A549 (cell line): ENCODE measurements around the gene PCDHGA11. TPM values are rescaled to one million over a fixed set of nuclear protein-coding genes. Genes with fewer than 3 reads are reported as not detected.

Experiments
- ATAC-seq, 2 experiments: fragments of 200-7000 bp in 1 of 2; fragments of >200 bp in 1 of 2; cut with Nextera tagmentation in 1 of 2; cut with Tn5 transposase in 1 of 2; 3 replicates each; pipeline versions ENCODE4 v1.8.0 to v1.9.1; 2018 to 2020; ENCODE audit warnings: mild to moderate bottlenecking in 1 of 2, moderate library complexity in 1 of 2
- CTCF ChIA-PET: fragments of 300-600 bp; sonication (Branson Sonifier 250); formaldehyde crosslinking; extraction: SDS; loops from one replicate; lab custom pipeline; 2021; ENCODE audit warnings: antibody characterized with exemption, inconsistent platforms; lab: Yijun Ruan, JAX
- POLR2A ChIA-PET: fragments of 350-600 bp; formaldehyde crosslinking; extraction: SDS; loops from one replicate; lab custom pipeline; 2021; ENCODE audit warnings: antibody characterized with exemption, inconsistent platforms; lab: Yijun Ruan, JAX
- DNase-seq, 2 experiments: peaks; one replicate each; pipeline versions ENCODE4 v3.0.0 to v3.0.0-alpha.2; 2011 to 2016; ENCODE audit warnings: low read depth in 1 of 2, low spot score in 1 of 2
- FAIRE-seq: peaks from 2 replicates; lab custom pipeline; 2011; peaks lifted over from hg19 to GRCh38; lab: Jason Lieb, UNC
- H3K27ac ChIP-seq, 2 experiments: fragments of >200 bp; sonication (Bioruptor Twin); formaldehyde crosslinking; 3 replicates each; pipeline ENCODE4 v1.5.1; 2016 to 2017
- H3K4me1 ChIP-seq: fragments of >200 bp; sonication (Bioruptor Twin); formaldehyde crosslinking; 3 replicates; pipeline ENCODE4 v1.6.1; 2016
- H3K4me2 ChIP-seq: fragments of >200 bp; sonication (Bioruptor Twin); formaldehyde crosslinking; 3 replicates; pipeline ENCODE4 v1.6.1; 2016
- H3K4me3 ChIP-seq: fragments of >200 bp; sonication (Bioruptor Twin); formaldehyde crosslinking; 3 replicates; pipeline ENCODE4 v1.5.1; 2016
- H3K9me3 ChIP-seq: fragments of >200 bp; sonication (Bioruptor Twin); formaldehyde crosslinking; 3 replicates; pipeline ENCODE4 v1.6.1; 2016
- BHLHE40 ChIP-seq: IDR thresholded peaks from 2 replicates; pipeline ENCODE4 v1.6.1; 2012; ENCODE audit warnings: low read depth, low read length, inconsistent platforms
- CBX2 ChIP-seq: fragments of 200-600 bp; sonication (generic); IDR thresholded peaks from 2 replicates; pipeline ENCODE4 v1.6.1; 2016; ENCODE audit warnings: low read depth, mild to moderate bottlenecking, borderline replicate concordance
- CHD4 ChIP-seq: fragments of 200-600 bp; sonication (generic); IDR thresholded peaks from 2 replicates; pipeline ENCODE4 v1.6.1; 2016; ENCODE audit warnings: antibody characterized with exemption, mild to moderate bottlenecking, borderline replicate concordance
- EHF ChIP-seq: fragments of 250-450 bp; sonication (Bioruptor Pico); IDR thresholded peaks from 2 replicates; pipeline ENCODE4 v1.5.0; 2020; ENCODE audit warnings: mild to moderate bottlenecking
- EP300 ChIP-seq, 2 experiments: fragments of >200 bp; sonication (Bioruptor Twin); formaldehyde crosslinking; IDR thresholded peaks; 2 replicates in 1 of 2; 3 replicates in 1 of 2; pipeline ENCODE4 v1.6.1; 2016 to 2017
- HOXB13 ChIP-seq: fragments of 250-450 bp; sonication (Bioruptor Pico); IDR thresholded peaks from 2 replicates; pipeline ENCODE4 v1.5.0; 2020; ENCODE audit warnings: low read depth, mild to moderate bottlenecking, moderate library complexity
- HOXB5 ChIP-seq: fragments of 250-450 bp; sonication (Bioruptor Pico); IDR thresholded peaks from 2 replicates; pipeline ENCODE4 v1.5.0; 2020; ENCODE audit warnings: mild to moderate bottlenecking, moderate library complexity
- JUN ChIP-seq, 2 experiments: fragments of >200 bp; sonication (Bioruptor Twin); formaldehyde crosslinking; IDR thresholded peaks; 2 replicates in 1 of 2; 3 replicates in 1 of 2; pipeline ENCODE4 v1.6.1; 2016 to 2017
- KDM1A ChIP-seq: fragments of 200-600 bp; sonication (generic); IDR thresholded peaks from 2 replicates; pipeline ENCODE4 v1.6.1; 2016; ENCODE audit warnings: low read depth, mild to moderate bottlenecking
- MAZ ChIP-seq: fragments of 150-350 bp; IDR thresholded peaks from 2 replicates; pipeline ENCODE4 v1.6.1; 2014; ENCODE audit warnings: antibody characterized with exemption, low read depth, low read length, borderline replicate concordance
- PHF8 ChIP-seq: fragments of 200-600 bp; sonication (generic); IDR thresholded peaks from 2 replicates; pipeline ENCODE4 v1.6.1; 2016; ENCODE audit warnings: low read depth, mild to moderate bottlenecking, antibody characterized with exemption, moderate library complexity, borderline replicate concordance
- RAD21 ChIP-seq, 2 experiments: fragments of >200 bp in 1 of 2; sonication (Bioruptor Twin) in 1 of 2; formaldehyde crosslinking in 1 of 2; IDR thresholded peaks in 1 of 2; conservative IDR thresholded peaks in 1 of 2; 2 replicates in 1 of 2; 3 replicates in 1 of 2; pipeline ENCODE4 v1.6.1; 2012 to 2018; ENCODE audit warnings: inconsistent platforms in 1 of 2
- RARB ChIP-seq: fragments of 250-450 bp; sonication (Bioruptor Pico); IDR thresholded peaks from 2 replicates; pipeline ENCODE4 v1.8.0; 2021; ENCODE audit warnings: mild to moderate bottlenecking, moderate library complexity
- SREBF2 ChIP-seq: fragments of 450-650 bp; IDR thresholded peaks from 2 replicates; pipeline ENCODE4 v1.6.1; 2014; ENCODE audit warnings: mild to moderate bottlenecking, moderate library complexity
- TP53 ChIP-seq: fragments of 250-450 bp; sonication (Bioruptor Pico); IDR thresholded peaks from 2 replicates; pipeline ENCODE4 v1.5.0; 2021; ENCODE audit warnings: mild to moderate bottlenecking, moderate library complexity
- ZFP36 ChIP-seq: fragments of 450-650 bp; IDR thresholded peaks from 2 replicates; pipeline ENCODE4 v1.6.1; 2014; ENCODE audit warnings: borderline replicate concordance; ENCODE audit not compliant: partially characterized antibody
- WGBS: methylation state at CpG from one replicate; pipeline ENCODE4 v1.1.6; 2017; ENCODE audit errors: missing lambda C conversion rate; 5-methylcytosine and 5-hydroxymethylcytosine counted together
- polyA minus RNA-seq: library from RNA; depleted of rRNA, polyadenylated mRNA; stranded (reverse); fragments of >200 nt; gene quantifications from 2 replicates; pipeline ENCODE4 v1.2.3, GENCODE V29; 2011; rRNA and poly(A)+ RNA removed
- polyA plus RNA-seq, 4 experiments: library from polyadenylated mRNA; depleted of rRNA in 3 of 4; stranded (reverse); fragments of >200 nt; fragmentation: RNase III in 1 of 4; extraction: RNeasy Plus Mini Kit Qiagen cat#74134 plus additional on column Dnase treatment in 1 of 4; gene quantifications; 2 replicates in 3 of 4; 3 replicates in 1 of 4; pipeline ENCODE4 v1.2.3, GENCODE V29; 2011 to 2017
- TF ChIP-seq, protein P1 (sequence below): fragments of >200 bp; sonication (Bioruptor Twin); formaldehyde crosslinking; IDR thresholded peaks from 3 replicates; pipeline ENCODE4 v1.6.1; 2016
- TF ChIP-seq, protein P2 (sequence below): fragments of 450-650 bp; IDR thresholded peaks from 2 replicates; pipeline ENCODE4 v1.6.1; 2014; ENCODE audit warnings: antibody characterized with exemption
- TF ChIP-seq, protein P3 (sequence below): fragments of 150-350 bp; IDR thresholded peaks from 2 replicates; pipeline ENCODE4 v1.6.1; 2014; ENCODE audit warnings: low read depth, mild to moderate bottlenecking, low read length
- TF ChIP-seq, protein P4 (sequence below): IDR thresholded peaks from 2 replicates; pipeline ENCODE4 v1.6.1; 2012; ENCODE audit warnings: low read depth, borderline replicate concordance
- TF ChIP-seq, protein P5 (sequence below): IDR thresholded peaks from 2 replicates; pipeline ENCODE4 v1.6.1; 2012

The PCDHGA11 gene
- polyA plus RNA-seq (2011; rRNA removed): 0.05 and 0.10 TPM in 2 replicates
- polyA plus RNA-seq (2012; cell fraction: cytosol; rRNA removed): 0.01 and 0.03 TPM in 2 replicates
- polyA plus RNA-seq (2012; cell fraction: nucleus; rRNA removed): 0.16 TPM in 2 replicates
- 0.01 TPM in 1 of 3 replicates, not detected in the others for polyA plus RNA-seq (2017; fragmentation: RNase III; extraction: RNeasy Plus Mini Kit Qiagen cat#74134 plus additional on column Dnase treatment)
- polyA minus RNA-seq: 1.0 and 2.3 TPM in 2 replicates

DNA sequence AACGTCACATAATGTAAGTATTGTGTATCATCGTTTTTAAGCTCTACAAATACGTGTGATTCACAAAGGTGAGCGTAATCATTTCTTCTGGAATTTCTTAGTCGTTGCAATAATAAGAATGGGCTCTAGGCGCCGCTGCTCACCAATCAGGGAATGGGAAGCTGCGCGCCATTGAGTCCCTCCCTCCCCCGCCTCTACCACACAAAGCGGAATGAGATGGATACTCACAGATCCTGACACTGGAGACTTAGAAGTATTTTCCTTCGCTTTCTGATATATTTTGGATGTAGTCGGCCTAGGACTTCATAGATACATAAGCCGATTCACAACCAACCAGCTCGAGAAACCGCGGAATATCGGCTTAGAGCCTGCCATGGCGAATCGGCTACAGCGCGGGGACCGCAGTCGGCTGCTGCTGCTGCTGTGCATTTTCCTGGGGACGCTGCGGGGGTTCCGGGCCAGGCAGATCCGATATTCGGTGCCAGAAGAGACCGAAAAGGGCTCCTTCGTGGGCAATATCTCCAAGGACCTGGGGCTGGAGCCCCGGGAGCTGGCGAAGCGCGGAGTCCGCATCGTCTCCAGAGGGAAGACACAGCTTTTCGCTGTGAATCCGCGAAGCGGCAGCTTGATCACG is at the start of gene PCDHGA11:
Gene PCDHGA11, plus strand, starts transcription at position 197 of the 634 bp plus-strand sequence. Its CDS starts 177 bp downstream, at position 374.
- FAIRE-seq: no peak
- peak in 1 of 2 experiments; percentile 14 for DNase-seq
- Histone ChIP-seq H3K9me3 (peaks cover 68% of the 10 kb centered on the region), H3K4me2 (no peak within 1 kb of the TSS), H3K4me3 (no peak within 1 kb of the TSS), H3K27ac (no peak within 1 kb of the TSS)
- WGBS: 76% methylated on average over 42 of the region's 42 CpGs
- ATAC-seq: no peak
- ChIA-PET CTCF (interaction anchor here (1.1 to 1.8 kb wide), 7 partner anchors 9 to 143 kb away, joined by 3 to 7 read pairs (median 4); partner anchors contain the start of genes PCDHGA12, PCDHGA5 and PCDHGB6), POLR2A (no interaction called here)
- TF ChIP-seq PHF8 (no peak), HOXB5 (CRISPR knock-in tag) (no peak), RAD21 (conservative IDR thresholded peaks at IDR 0.05 in 1 of 2, IDR thresholded peaks at IDR 0.05 in 1 of 2) (peak in 1 of 2 experiments; percentile 32; a peak in 2 of 5 replicates), EHF (CRISPR knock-in tag) (no peak), MAZ (no peak)
- TF ChIP-seq, protein P1, sequence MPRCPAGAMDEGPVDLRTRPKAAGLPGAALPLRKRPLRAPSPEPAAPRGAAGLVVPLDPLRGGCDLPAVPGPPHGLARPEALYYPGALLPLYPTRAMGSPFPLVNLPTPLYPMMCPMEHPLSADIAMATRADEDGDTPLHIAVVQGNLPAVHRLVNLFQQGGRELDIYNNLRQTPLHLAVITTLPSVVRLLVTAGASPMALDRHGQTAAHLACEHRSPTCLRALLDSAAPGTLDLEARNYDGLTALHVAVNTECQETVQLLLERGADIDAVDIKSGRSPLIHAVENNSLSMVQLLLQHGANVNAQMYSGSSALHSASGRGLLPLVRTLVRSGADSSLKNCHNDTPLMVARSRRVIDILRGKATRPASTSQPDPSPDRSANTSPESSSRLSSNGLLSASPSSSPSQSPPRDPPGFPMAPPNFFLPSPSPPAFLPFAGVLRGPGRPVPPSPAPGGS: no peak
- TF ChIP-seq, all 56 proteins: peak for 1
- H3K4me1 ChIP-seq: no peaks in the 10 kb centered on the region

DNA sequence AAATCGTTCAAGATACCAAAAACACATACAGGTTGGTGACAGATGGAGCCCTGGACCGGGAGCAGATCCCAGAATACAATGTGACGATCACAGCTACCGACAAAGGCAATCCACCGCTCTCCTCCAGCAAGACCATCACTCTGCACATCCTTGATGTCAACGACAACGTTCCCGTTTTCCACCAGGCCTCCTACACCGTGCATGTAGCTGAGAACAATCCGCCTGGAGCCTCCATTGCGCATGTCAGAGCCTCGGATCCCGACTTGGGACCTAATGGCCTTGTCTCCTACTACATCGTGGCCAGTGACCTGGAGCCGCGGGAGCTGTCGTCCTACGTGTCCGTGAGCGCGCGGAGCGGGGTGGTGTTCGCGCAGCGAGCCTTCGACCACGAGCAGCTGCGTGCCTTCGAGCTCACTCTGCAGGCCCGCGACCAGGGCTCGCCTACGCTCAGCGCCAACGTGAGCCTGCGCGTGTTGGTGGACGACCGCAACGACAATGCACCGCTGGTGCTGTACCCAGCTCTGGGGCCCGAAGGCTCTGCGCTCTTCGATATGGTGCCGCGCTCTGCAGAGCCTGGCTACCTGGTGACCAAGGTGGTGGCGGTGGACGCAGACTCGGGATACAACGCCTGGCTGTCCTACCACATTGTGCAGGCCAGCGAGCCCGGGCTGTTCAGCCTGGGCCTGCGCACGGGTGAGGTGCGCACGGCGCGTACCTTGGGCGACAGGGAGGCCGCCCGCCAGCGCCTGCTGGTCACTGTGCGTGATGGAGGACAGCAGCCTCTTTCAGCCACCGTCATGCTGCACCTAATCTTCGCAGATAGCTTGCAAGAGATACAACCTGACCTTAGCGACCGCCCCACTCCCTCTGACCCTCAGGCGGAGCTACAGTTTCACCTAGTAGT is 49.0 kb upstream of the PCDHGA11 start:
- ATAC-seq (no peak), DNase-seq (no peak), FAIRE-seq (no peak)
- H3K4me2 ChIP-seq: no peak overlapping the region
- TF ChIP-seq, protein P2, sequence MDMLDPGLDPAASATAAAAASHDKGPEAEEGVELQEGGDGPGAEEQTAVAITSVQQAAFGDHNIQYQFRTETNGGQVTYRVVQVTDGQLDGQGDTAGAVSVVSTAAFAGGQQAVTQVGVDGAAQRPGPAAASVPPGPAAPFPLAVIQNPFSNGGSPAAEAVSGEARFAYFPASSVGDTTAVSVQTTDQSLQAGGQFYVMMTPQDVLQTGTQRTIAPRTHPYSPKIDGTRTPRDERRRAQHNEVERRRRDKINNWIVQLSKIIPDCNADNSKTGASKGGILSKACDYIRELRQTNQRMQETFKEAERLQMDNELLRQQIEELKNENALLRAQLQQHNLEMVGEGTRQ: no peak
- TF ChIP-seq CBX2 (no peak), TP53 (CRISPR knock-in tag) (no peak), BHLHE40 (no peak), EP300 (IDR thresholded peaks at IDR 0.05) (no peak)
- TF ChIP-seq, protein P3, sequence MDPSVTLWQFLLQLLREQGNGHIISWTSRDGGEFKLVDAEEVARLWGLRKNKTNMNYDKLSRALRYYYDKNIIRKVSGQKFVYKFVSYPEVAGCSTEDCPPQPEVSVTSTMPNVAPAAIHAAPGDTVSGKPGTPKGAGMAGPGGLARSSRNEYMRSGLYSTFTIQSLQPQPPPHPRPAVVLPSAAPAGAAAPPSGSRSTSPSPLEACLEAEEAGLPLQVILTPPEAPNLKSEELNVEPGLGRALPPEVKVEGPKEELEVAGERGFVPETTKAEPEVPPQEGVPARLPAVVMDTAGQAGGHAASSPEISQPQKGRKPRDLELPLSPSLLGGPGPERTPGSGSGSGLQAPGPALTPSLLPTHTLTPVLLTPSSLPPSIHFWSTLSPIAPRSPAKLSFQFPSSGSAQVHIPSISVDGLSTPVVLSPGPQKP: no peak
- POLR2A ChIA-PET: no interaction called here
- no peak overlapping the region for H3K27ac ChIP-seq
- peaks cover 48% of the 10 kb centered on the region for H3K9me3 ChIP-seq
- WGBS: 76% methylated on average over 49 of the region's 69 CpGs
- H3K4me1 ChIP-seq: no peaks in the 10 kb centered on the region
- H3K4me3 ChIP-seq: no peak overlapping the region
- CTCF ChIA-PET: interaction anchor here (1.1 to 3.5 kb wide), 11 partner anchors 14 to 278 kb away, joined by 3 to 21 read pairs (median 16); partner anchors contain the start of genes DIAPH1, PCDHGA1, PCDHGB1 and PCDHGB4

DNA sequence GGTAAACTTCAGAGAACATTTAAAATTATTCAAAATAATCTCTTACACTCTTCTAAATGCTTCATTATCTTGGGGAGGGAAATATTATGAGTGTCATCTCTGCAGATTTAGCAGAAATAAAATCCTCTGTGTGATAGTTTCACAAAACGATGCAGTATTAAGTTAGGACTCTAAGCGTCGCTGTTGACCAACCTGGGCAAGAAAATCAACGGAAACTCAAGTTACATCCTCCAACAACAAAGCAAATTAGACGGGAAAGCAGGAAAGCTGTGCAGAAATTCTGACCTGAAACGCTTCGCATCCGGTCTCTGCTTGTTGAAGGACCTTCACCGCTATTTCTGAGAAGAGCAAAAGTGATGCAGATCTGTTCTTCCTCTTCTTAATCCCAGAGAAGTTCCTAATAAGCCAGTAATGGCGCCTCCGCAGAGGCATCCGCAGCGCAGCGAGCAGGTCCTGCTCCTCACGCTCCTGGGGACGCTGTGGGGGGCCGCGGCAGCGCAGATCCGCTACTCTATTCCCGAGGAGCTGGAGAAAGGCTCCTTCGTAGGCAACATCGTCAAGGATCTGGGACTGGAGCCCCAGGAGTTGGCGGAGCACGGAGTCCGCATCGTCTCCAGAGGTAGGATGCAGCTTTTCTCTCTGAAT is 47.1 kb upstream of the PCDHGA11 start, which contains the start of gene PCDHGA6:
Gene PCDHGA6, plus strand, starts transcription at position 219 of the 645 bp plus-strand sequence. Its CDS starts 193 bp downstream, at position 412.
- CTCF ChIA-PET: interaction anchor here (0.8 to 2.5 kb wide), 4 partner anchors 9 to 190 kb away, joined by 3 to 10 read pairs (median 6); partner anchors contain the start of genes PCDHGA5 and PCDHGB1
- Histone ChIP-seq H3K9me3 (peaks cover 55% of the 10 kb centered on the region), H3K4me1 (no peaks in the 10 kb centered on the region), H3K4me3 (no peak within 1 kb of the TSS), H3K27ac (no peak within 1 kb of the TSS), H3K4me2 (no peak within 1 kb of the TSS)
- no peak for FAIRE-seq
- POLR2A ChIA-PET: no interaction called here
- no peak for DNase-seq
- no peak for ATAC-seq
- 73% methylated on average over 27 of the region's 27 CpGs for WGBS
- TF ChIP-seq HOXB13 (CRISPR knock-in tag) (no peak), SREBF2 (no peak), HOXB5 (CRISPR knock-in tag) (no peak), RARB (CRISPR knock-in tag) (no peak), JUN (IDR thresholded peaks at IDR 0.05) (no peak), ZFP36 (no peak), CHD4 (no peak), KDM1A (no peak), PHF8 (no peak)
- TF ChIP-seq, protein P3: no peak
- TF ChIP-seq, protein P4, sequence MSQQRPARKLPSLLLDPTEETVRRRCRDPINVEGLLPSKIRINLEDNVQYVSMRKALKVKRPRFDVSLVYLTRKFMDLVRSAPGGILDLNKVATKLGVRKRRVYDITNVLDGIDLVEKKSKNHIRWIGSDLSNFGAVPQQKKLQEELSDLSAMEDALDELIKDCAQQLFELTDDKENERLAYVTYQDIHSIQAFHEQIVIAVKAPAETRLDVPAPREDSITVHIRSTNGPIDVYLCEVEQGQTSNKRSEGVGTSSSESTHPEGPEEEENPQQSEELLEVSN: no peak
- TF ChIP-seq, protein P5, sequence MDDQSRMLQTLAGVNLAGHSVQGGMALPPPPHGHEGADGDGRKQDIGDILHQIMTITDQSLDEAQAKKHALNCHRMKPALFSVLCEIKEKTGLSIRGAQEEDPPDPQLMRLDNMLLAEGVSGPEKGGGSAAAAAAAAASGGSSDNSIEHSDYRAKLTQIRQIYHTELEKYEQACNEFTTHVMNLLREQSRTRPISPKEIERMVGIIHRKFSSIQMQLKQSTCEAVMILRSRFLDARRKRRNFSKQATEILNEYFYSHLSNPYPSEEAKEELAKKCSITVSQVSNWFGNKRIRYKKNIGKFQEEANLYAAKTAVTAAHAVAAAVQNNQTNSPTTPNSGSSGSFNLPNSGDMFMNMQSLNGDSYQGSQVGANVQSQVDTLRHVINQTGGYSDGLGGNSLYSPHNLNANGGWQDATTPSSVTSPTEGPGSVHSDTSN: no peak
